Stimulated activated CD4-positive, alpha-beta T cell treated with anti-CD3 and anti-CD28 coated beads, TNF-alpha, amount 100 ng/mL, for 24 hours (primary cell): ENCODE measurements around the gene CLDN9.

Experiments
- DNase-seq, 3 experiments: peaks; one replicate each; pipeline ENCODE4 v3.0.0-alpha.2; 2020; ENCODE audit warnings: low read depth in 3 of 3

CLDN9 gene

GRCh38 chr16:2974319-2975056 lies 38.2 kb upstream of the CLDN9 start:
- DNase-seq, result no peak

DNA sequence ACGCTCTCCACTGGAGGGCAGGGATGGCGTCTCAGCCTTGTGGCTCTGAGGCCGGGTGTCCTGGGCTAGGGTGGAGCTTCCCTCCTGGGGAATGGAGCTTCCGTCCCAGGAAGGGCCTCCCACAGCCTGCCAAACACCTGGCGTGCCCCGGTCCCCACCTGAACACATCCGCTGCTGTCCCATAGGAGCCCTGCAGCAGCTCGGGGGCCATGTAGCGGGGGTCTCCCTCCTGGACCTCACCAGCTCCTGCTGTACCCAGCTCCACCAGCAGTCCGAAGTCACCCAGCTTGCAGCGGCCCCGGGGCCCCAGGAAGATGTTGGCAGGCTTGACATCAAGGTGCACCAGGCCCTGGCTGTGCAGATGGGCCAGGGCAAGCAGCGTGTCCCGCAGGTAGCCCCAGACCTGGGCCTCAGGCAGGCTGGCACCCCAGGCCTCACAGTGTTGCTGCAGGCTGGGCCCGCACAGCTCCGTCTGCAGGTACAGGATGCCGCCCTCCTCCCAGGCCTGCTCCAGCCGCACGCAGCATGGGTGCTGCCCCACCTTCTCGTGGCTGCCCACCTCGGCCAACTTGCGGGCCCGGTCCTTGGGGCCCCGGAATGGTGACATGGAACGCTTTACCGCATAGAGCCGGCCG lies 37.4 kb upstream of the CLDN9 start:
- DNase-seq, result no peak

- no peak for DNase-seq
These were observed 36.5 kb upstream of the CLDN9 start for GRCh38 chr16:2976201-2976600.

- DNase-seq, result no peak
These were observed 36.0 kb upstream of the CLDN9 start for GRCh38 chr16:2976673-2977072.

- DNase-seq, result no peak
These were observed 35.3 kb upstream of the CLDN9 start for GRCh38 chr16:2977440-2977839.

- DNase-seq, result no peak
These were observed 33.0 kb upstream of the CLDN9 start for GRCh38 chr16:2979669-2980226.

DNA sequence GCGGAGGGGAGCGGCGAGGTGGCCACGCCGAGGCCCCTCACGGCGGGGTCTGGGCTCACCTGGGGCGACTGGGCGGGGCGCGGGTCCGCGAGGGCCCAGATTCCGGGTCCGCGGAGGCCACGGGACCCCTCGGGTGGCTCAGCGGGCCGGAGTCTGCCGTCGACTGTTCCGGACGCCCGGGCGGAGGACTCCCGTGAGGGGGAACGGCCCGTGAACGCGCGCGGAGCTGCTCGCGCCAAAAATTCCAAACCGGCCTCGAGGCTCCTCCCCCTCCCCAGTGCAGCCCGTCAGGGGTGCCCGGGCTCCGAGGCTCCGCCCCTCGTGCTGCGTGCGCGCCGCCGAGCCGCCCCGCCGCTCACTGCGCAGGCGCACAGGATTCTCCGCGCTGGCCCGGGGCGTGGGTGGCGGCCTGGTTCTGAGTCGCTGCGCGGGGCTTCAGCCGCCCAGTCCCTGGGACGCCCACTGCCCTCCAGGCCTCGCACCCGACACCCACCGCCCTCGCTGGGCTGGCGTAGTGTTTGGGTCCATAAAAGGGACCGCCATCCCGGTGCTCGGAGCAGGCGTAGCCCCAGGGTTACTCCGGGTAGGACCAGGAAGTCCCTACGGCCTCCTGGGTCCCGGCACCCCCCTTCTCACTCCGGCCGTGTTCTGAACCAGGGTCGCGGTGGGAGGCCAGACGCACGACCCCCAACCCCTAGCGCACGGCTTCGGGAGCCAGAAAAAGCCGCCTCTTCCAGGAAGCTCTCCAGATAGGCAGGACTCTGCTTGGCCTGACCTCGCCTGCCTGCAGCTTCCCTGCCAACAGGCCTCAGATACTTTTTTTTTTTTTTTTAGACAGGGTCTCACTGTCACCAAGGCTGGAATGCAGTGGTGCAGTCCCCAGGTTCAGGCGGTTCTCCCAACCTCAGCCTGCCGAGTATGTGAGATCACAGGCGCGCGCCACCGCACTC lies 32.2 kb upstream of the CLDN9 start, which contains the start of gene PKMYT1:
TSS of gene PKMYT1 (minus strand) at position 220 of the 950 bp plus-strand sequence. CDS start 789 bp downstream, outside the sequence.
- peak; percentile 89 to 95 (median 95) for DNase-seq

GRCh38 chr16:2981177-2981898 lies 31.4 kb upstream of the CLDN9 start:
- no peak for DNase-seq

DNA sequence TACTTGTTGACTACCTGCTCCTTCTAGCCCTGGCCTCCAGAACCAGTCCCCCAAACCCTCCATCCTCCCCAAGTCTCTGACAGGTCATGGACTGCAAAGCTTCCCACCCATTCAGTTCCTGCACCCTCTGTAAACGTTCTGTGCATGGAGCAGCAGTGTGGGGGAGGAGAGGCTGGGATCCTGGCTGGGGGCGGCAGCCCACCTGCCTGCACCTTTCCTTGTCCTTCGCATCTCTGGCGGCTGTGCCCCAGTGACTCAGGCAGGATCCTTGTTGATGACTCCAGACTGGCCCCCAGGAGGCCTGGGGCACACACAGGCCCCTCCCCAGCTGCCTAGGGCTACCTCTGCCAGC lies 30.8 kb upstream of the CLDN9 start:
- no peak for DNase-seq

- no peak for DNase-seq
These were observed 30.3 kb upstream of the CLDN9 start for GRCh38 chr16:2982402-2982801.

GRCh38 chr16:2983706-2984136 lies 29.0 kb upstream of the CLDN9 start:
- peak; percentile 57 to 78 (median 58) for DNase-seq

- DNase-seq, result no peak
These were observed 27.3 kb upstream of the CLDN9 start for GRCh38 chr16:2985462-2985861.

GRCh38 chr16:2985893-2986355 lies 26.8 kb upstream of the CLDN9 start:
- DNase-seq, result no peak

DNA sequence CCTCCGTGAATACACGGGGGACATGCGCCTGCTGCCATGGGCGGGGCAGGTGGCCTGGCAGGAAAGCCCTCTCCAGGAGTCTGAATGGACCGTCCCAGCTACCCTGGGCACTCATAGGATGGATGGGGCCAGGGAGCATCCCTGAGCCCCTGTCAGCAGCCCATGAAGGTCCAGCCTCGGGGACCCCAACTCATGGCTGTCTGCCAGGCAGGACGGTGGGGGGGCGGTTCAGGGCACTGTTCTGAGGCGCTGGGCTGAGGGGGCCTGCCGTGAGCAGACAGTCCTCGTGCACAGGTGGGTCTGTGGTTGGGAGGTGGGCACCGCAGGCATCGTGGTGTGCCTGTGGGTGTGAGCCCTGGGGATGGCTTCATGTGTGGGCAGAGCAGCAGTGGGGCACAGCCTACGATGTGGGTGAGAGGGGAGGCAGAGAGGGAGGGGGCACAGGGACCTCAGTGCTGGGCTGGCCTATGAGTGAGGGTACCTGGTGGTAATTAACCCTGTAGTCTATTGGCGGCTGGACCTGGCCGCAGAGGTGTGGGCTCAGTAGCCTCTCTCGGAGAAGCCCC lies 26.0 kb upstream of the CLDN9 start:
- DNase-seq, result no peak

- no peak for DNase-seq
These were observed 25.4 kb upstream of the CLDN9 start for GRCh38 chr16:2987286-2987685.

GRCh38 chr16:2987833-2988232 lies 24.9 kb upstream of the CLDN9 start:
- DNase-seq, result no peak

- DNase-seq, result no peak
These were observed 24.1 kb upstream of the CLDN9 start for GRCh38 chr16:2988590-2989099.

DNA sequence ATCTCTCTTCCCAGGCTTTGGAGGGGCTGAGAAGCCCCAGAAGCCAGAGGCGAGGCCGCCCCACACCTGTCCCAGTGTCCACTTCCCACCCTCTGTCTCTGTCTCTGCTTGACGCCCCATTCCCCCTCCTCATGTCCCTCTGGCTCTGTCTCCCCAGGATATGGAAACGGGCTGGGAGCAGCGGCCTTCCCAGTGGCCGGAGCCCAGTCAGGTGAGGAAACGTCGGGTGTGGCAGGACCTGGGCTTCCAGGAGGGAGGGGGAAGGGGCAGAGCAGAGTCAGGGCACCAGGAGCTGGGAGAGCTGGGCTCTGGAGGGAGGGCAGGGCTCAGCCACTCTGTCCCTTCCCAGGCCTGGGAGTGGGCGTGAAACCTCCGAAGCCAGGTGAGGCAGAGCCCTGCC lies 21.8 kb upstream of the CLDN9 start:
- DNase-seq, result no peak

DNA sequence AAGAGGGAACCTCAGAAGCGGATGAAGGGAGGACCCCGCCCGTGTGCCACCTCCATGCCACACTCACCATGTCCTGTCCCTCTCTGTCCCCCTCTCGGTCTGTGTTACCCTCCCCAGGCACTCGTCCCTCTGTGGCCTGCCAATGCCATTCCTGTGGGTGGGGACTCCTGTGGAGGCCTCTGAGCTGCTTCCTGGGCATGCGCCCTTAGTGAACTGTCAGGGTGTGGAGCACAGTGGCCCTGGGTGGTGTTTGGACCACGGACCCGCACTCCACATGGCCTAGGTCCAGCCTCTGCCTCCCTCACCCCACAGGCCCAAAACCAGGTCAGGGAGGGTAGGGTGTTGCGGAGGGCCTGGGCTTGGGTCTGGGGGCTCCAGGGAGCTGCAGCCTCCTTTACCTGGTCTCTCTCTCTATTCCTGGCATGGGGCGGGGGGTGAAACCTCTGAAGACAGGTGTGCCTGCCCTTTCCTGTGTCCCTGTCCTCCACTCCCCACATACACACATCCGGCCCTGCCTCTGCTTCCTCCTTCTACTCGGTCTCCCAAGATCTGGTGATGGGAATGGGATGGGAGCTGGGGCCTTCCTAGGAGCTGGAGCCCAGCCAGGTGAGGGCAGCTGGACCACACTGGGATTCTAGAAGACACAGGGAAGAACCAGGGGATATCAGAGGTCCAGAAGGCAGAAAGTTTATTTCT lies 21.0 kb upstream of the CLDN9 start:
- no peak for DNase-seq
